HL-60 (cell line): Measurements from ENCODE around the gene HSBP1L1.

ENCODE experiments used
- DNase-seq, 2 experiments: peaks; one replicate each; pipeline ENCODE4 v3.0.0-alpha.2; 2010 to 2020; ENCODE audit warnings: low read depth in 1 of 2, low spot score in 1 of 2
- H3K27ac ChIP-seq: fragments of 250-450 bp; sonication (Bioruptor Pico); replicated peaks from 2 replicates; pipeline ENCODE4 v1.5.1; 2020; ENCODE audit warnings: mild to moderate bottlenecking, moderate library complexity
- H3K27me3 ChIP-seq: fragments of 250-450 bp; sonication (Bioruptor Pico); 2 replicates; pipeline ENCODE4 v1.5.1; 2021; ENCODE audit warnings: mild to moderate bottlenecking, moderate library complexity; ENCODE audit not compliant: insufficient read depth, poor library complexity, severe bottlenecking
- H3K4me3 ChIP-seq: replicated peaks from 2 replicates; pipeline ENCODE4 v1.5.1; 2011; ENCODE audit warnings: mild to moderate bottlenecking, control low read depth, low read length; ENCODE audit not compliant: insufficient read depth
- GABPA ChIP-seq: IDR thresholded peaks from 2 replicates; pipeline ENCODE4 v1.6.1; 2012; ENCODE audit warnings: low read depth
- POLR2AphosphoS5 ChIP-seq: IDR thresholded peaks from 2 replicates; pipeline ENCODE4 v1.6.1; 2012; ENCODE audit warnings: low read depth
- SPI1 ChIP-seq: IDR thresholded peaks from 2 replicates; pipeline ENCODE4 v1.6.1; 2012; ENCODE audit warnings: low read depth, mild to moderate bottlenecking, borderline replicate concordance
- TF ChIP-seq, protein P1 (sequence below): IDR thresholded peaks from 2 replicates; pipeline ENCODE4 v1.6.1; 2012; ENCODE audit warnings: low read depth; ENCODE audit not compliant: insufficient replicate concordance
- TF ChIP-seq, protein P2 (sequence below): IDR thresholded peaks from one replicate; pipeline ENCODE4 v1.5.1; 2011; ENCODE audit warnings: low read length, control low read depth, inconsistent platforms; ENCODE audit not compliant: insufficient read depth

Gene HSBP1L1

DNA sequence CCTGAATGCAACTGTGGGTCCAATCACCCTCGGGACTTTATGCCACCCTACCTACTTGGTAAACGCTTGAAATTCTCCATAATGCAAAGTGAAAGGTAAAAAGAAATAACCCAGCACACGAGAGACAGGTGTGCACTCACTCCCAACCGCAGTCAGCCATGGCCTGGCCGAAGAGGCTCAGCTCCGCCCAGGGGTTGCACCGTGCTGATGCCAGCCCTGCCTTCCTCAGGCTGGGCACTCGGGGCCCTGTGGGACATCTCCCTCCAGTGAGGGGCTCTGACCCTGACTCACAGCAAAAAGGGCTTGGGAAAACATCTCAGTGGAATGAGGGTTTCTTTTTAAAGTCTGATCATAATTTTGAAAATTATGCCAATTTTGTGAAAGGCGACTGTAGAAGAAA is 26.2 kb upstream of the HSBP1L1 start:
- DNase-seq, result no peak
- no peak overlapping the region for H3K4me3 ChIP-seq
- no peak overlapping the region for H3K27ac ChIP-seq
- TF ChIP-seq GABPA (no peak), POLR2AphosphoS5 (no peak), SPI1 (no peak)
- TF ChIP-seq, protein P1, sequence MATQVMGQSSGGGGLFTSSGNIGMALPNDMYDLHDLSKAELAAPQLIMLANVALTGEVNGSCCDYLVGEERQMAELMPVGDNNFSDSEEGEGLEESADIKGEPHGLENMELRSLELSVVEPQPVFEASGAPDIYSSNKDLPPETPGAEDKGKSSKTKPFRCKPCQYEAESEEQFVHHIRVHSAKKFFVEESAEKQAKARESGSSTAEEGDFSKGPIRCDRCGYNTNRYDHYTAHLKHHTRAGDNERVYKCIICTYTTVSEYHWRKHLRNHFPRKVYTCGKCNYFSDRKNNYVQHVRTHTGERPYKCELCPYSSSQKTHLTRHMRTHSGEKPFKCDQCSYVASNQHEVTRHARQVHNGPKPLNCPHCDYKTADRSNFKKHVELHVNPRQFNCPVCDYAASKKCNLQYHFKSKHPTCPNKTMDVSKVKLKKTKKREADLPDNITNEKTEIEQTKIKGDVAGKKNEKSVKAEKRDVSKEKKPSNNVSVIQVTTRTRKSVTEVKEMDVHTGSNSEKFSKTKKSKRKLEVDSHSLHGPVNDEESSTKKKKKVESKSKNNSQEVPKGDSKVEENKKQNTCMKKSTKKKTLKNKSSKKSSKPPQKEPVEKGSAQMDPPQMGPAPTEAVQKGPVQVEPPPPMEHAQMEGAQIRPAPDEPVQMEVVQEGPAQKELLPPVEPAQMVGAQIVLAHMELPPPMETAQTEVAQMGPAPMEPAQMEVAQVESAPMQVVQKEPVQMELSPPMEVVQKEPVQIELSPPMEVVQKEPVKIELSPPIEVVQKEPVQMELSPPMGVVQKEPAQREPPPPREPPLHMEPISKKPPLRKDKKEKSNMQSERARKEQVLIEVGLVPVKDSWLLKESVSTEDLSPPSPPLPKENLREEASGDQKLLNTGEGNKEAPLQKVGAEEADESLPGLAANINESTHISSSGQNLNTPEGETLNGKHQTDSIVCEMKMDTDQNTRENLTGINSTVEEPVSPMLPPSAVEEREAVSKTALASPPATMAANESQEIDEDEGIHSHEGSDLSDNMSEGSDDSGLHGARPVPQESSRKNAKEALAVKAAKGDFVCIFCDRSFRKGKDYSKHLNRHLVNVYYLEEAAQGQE, result no peak
- TF ChIP-seq, protein P2, sequence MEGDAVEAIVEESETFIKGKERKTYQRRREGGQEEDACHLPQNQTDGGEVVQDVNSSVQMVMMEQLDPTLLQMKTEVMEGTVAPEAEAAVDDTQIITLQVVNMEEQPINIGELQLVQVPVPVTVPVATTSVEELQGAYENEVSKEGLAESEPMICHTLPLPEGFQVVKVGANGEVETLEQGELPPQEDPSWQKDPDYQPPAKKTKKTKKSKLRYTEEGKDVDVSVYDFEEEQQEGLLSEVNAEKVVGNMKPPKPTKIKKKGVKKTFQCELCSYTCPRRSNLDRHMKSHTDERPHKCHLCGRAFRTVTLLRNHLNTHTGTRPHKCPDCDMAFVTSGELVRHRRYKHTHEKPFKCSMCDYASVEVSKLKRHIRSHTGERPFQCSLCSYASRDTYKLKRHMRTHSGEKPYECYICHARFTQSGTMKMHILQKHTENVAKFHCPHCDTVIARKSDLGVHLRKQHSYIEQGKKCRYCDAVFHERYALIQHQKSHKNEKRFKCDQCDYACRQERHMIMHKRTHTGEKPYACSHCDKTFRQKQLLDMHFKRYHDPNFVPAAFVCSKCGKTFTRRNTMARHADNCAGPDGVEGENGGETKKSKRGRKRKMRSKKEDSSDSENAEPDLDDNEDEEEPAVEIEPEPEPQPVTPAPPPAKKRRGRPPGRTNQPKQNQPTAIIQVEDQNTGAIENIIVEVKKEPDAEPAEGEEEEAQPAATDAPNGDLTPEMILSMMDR, result no peak
- no peaks in the 10 kb centered on the region for H3K27me3 ChIP-seq

DNA sequence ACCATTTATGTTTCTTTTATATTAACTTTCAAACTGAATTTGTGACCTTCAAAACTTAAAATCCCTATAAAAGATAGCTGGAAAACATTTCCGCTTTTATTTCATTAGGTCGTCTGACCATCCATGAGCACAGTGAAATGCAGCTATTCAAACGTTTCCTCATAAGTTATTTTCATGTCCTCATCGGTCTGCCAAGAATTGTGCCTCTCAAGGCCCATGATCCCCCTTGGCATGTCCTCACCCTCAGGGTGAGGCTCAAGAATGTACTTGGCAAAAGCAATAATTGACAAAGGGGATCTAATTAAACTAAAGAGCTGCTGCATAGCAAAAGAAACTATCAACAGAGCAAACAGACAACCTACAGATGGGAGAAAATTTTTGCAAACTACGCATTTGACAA is 25.3 kb upstream of the HSBP1L1 start:
- no peak for TF ChIP-seq GABPA
- TF ChIP-seq, protein P1, result no peak
- no peak for TF ChIP-seq SPI1
- TF ChIP-seq, protein P2, result no peak
- no peak for TF ChIP-seq POLR2AphosphoS5
- H3K4me3 ChIP-seq, result no peak overlapping the region
- no peaks in the 10 kb centered on the region for H3K27me3 ChIP-seq
- no peak overlapping the region for H3K27ac ChIP-seq
- no peak for DNase-seq

DNA sequence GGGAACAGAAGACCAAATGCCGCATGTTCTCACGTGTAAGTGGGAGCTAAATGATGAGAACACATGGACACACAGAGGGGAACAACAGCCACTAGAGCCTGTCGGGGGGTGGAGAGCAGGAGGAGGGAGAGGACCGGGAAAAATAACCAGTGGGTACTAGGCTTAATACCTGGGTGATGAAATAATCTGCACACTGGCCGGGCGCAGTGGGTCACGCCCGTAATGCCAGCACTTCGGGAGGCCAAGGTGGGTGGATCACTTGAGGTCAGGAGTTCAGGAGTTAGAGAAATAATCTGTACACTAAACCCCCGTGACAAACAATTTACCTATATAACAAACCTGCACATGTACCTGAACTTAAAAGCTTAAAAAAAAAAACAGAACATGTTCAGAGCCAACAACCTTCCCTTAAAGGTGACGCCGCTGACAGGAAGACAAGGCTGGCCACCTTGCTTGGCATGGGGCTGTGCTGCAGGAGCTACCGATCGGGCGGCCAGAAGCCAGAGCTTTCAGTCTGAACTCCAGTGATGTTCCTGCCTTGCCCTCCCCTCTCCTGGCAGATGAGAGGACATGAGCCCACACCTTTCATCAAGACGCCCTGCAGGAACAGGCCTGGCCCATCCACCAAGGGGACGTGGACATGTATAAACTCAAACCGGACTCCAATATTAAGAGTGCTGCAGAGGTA is 24.2 kb upstream of the HSBP1L1 start:
- TF ChIP-seq SPI1 (no peak), GABPA (no peak), POLR2AphosphoS5 (no peak)
- TF ChIP-seq, protein P2, result no peak
- TF ChIP-seq, protein P1, result no peak
- Histone ChIP-seq H3K4me3 (no peak overlapping the region), H3K27ac (no peak overlapping the region), H3K27me3 (no peaks in the 10 kb centered on the region)
- DNase-seq, result no peak
